ENCODE measurements around the gene TLE4. TPM values are rescaled to one million over a fixed set of nuclear protein-coding genes. Genes with fewer than 3 reads are reported as not detected.
A peak's percentile ranks its signal among the peaks of the same experiment; 100 is the strongest.

TLE4 gene
- total RNA-seq, 2 donors from 2014 or later: 17.9 to 54.7 TPM

DNA sequence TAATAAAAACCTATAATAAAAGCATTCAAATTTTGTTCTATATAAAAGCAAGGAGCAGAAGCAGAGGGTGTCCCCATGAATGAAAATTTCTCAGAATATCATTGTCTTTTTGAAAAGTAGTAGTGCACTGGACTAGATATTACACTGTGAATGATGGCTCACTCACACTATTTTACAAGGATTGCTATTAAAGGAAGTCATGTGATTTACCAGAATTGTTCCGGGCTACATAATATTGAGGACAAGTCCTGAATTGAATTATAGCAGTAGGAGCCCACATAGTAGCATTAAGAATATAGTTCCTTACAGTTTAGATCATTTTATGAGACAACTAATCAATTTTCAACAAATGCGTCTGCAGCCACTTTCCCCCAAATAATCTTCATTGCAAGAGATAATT lies 7.7 kb upstream of the TLE4 start:
- DNase-seq (no peak), ATAC-seq (no peak)
- H3K4me3 ChIP-seq: no peak overlapping the region
- WGBS, 2 donors: 85 to 89% methylated on average over 2 of the region's 2 CpGs
- no peaks in the 10 kb centered on the region for H3K4me1 ChIP-seq
- H3K9me3 ChIP-seq: no peaks in the 10 kb centered on the region
- no peaks in the 10 kb centered on the region for H3K27me3 ChIP-seq
- no peaks in the 10 kb centered on the region for H3K36me3 ChIP-seq (replicated peaks in 1 of 2; ENCODE audit: insufficient read depth in 1 of 2, low read depth in 2 of 2)
- intact Hi-C loops (cut with DNase I): no loop called here
- no peak overlapping the region for H3K27ac ChIP-seq
- TF ChIP-seq, protein P1, sequence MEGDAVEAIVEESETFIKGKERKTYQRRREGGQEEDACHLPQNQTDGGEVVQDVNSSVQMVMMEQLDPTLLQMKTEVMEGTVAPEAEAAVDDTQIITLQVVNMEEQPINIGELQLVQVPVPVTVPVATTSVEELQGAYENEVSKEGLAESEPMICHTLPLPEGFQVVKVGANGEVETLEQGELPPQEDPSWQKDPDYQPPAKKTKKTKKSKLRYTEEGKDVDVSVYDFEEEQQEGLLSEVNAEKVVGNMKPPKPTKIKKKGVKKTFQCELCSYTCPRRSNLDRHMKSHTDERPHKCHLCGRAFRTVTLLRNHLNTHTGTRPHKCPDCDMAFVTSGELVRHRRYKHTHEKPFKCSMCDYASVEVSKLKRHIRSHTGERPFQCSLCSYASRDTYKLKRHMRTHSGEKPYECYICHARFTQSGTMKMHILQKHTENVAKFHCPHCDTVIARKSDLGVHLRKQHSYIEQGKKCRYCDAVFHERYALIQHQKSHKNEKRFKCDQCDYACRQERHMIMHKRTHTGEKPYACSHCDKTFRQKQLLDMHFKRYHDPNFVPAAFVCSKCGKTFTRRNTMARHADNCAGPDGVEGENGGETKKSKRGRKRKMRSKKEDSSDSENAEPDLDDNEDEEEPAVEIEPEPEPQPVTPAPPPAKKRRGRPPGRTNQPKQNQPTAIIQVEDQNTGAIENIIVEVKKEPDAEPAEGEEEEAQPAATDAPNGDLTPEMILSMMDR (IDR thresholded peaks at IDR 0.05): no peak
- no peak for TF ChIP-seq POLR2A (IDR thresholded peaks at IDR 0.05)

DNA sequence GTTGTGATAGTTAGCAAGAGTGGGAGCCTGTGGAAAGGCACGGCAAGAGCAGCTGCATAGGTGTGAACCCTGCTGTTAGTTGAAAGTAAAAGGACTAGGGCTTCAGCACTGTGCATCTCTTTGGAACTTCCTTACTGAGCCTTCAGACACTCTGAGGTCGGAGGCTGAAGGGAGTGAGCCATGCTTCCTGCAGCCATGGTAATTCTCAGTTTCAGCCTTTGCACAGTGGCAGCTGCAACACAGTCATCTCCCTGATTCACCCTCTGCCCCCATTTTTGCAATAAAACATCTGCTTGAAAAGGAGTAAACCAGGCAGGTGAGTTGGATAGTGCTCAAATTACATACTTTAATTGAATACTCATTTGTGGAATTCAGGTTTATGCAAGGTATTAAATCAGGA lies 6.5 kb upstream of the TLE4 start:
- WGBS, 2 donors: 61 to 87% methylated on average over 2 of the region's 2 CpGs
- H3K36me3 ChIP-seq (replicated peaks in 1 of 2; ENCODE audit: insufficient read depth in 1 of 2, low read depth in 2 of 2): no peaks in the 10 kb centered on the region
- no peaks in the 10 kb centered on the region for H3K9me3 ChIP-seq
- no peak for DNase-seq
- peaks cover 1% of the 10 kb centered on the region for H3K4me1 ChIP-seq
- no peak for ATAC-seq
- intact Hi-C loops (cut with DNase I): no loop called here
- H3K4me3 ChIP-seq: no peak overlapping the region
- H3K27me3 ChIP-seq: no peaks in the 10 kb centered on the region
- H3K27ac ChIP-seq: no peak overlapping the region
- TF ChIP-seq POLR2A (IDR thresholded peaks at IDR 0.05): no peak
- TF ChIP-seq, protein P1 (IDR thresholded peaks at IDR 0.05): no peak

DNA sequence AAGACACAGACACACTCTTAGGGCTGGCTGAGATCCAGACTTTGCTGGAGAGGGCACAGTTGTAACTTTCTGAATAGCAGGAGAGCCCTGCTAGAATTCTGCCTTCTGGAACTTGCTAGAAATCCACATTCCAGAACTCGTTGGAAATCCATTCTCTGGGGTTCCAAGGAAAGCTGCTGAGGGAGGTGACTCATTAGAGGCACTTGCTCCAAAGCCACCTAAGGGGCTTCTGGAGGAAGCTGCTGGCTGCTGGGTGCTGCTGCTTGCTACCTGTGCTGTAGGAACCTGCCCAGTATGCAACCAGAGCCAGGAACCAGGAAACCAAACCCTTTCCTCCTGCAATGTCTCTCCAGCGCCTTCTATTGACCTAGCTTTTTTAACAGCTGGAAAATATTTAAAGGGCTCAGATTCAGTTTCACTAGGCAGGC lies 4.1 kb upstream of the TLE4 start:
- no peak for TF ChIP-seq POLR2A (IDR thresholded peaks at IDR 0.05)
- TF ChIP-seq, protein P1 (IDR thresholded peaks at IDR 0.05): peak in 1 of 7 experiments; percentile 7
- WGBS, 2 donors: 48 to 54% methylated on average over 2 of the region's 2 CpGs
- no peaks in the 10 kb centered on the region for H3K9me3 ChIP-seq
- ATAC-seq (no peak), DNase-seq (peak in 2 of 4 donors; percentile 19 to 21)
- intact Hi-C loops (cut with DNase I): no loop called here
- peaks cover 8% of the 10 kb centered on the region for H3K4me1 ChIP-seq
- no peaks in the 10 kb centered on the region for H3K36me3 ChIP-seq (replicated peaks in 1 of 2; ENCODE audit: insufficient read depth in 1 of 2, low read depth in 2 of 2)
- no peak overlapping the region for H3K4me3 ChIP-seq
- no peak overlapping the region for H3K27ac ChIP-seq
- H3K27me3 ChIP-seq: no peaks in the 10 kb centered on the region

DNA sequence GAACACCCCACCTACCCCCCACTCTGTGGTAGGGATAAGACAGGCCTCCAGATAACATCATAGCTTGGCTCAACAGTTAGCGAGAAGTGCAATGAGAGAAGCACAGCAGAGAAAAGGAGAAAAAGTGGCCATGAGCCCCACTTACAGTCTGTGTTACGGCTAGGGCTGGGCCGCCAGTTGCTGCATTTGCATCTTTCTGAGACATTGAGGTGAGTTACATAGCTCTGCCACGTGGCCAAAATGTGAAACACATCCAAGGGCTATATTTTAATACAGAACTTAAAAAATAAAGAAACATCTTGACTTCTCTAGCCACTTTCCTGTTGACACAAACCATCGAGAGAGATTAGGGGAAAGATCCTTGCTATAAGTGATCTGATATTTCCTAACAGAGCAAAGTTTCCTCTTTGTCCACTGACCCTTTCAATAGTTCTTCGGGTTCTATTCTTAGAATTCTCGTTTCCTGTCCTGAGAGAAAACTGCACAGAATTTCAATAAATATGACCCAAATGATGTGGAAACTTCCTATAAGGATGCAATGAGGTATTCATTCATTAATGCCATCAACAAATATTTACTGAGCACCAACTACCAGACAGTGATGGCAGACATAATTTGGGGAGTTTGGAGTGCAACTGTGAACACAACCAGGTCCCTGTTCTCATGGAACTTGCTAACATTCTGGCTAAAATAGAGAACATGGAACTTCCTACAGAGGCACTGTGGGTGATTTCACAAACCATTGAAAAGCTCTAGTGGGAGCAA lies 3.2 kb upstream of the TLE4 start:
- Histone ChIP-seq H3K27me3 (no peaks in the 10 kb centered on the region), H3K9me3 (no peaks in the 10 kb centered on the region), H3K4me3 (no peak overlapping the region), H3K36me3 (replicated peaks in 1 of 2; ENCODE audit: insufficient read depth in 1 of 2, low read depth in 2 of 2) (no peaks in the 10 kb centered on the region), H3K4me1 (peaks cover 8% of the 10 kb centered on the region), H3K27ac (no peak overlapping the region)
- no peak for TF ChIP-seq POLR2A (IDR thresholded peaks at IDR 0.05)
- TF ChIP-seq, protein P1 (IDR thresholded peaks at IDR 0.05): no peak
- WGBS, 2 donors: 81 to 85% methylated on average over 7 of the region's 7 CpGs
- intact Hi-C loops (cut with DNase I): no loop called here
- ATAC-seq: no peak
- DNase-seq: no peak
